GM23338 (cell line): ENCODE results near the gene TENM4. TPM values are rescaled to one million over a fixed set of nuclear protein-coding genes. Genes with fewer than 3 reads are reported as not detected.

Source experiments
- ATAC-seq: fragments of 200-7000 bp; cut with Tn5 transposase; 3 replicates; pipeline ENCODE4 v1.9.1; 2020
- DNase-seq: peaks from one replicate; pipeline ENCODE4 v3.0.0-alpha.2; 2015; ENCODE audit warnings: low spot score
- H2AFZ ChIP-seq: fragments of 200-600 bp; sonication (generic); 2 replicates; pipeline ENCODE4 v1.8.0; 2016; ENCODE audit warnings: antibody characterized with exemption, mild to moderate bottlenecking, moderate library complexity
- H3F3A ChIP-seq: fragments of 200-600 bp; sonication (generic); replicated peaks from 2 replicates; pipeline ENCODE4 v1.8.0; 2017; ENCODE audit warnings: antibody characterized with exemption, mixed run types, low read depth
- H3K27ac ChIP-seq: fragments of 200-600 bp; sonication (generic); 2 replicates; pipeline ENCODE4 v1.6.1; 2016; ENCODE audit warnings: low read depth
- H3K27me3 ChIP-seq: fragments of 200-600 bp; sonication (generic); 2 replicates; pipeline ENCODE4 v1.8.0; 2016; ENCODE audit warnings: mild to moderate bottlenecking, mixed run types, moderate library complexity; ENCODE audit not compliant: insufficient read depth
- H3K36me3 ChIP-seq: fragments of 200-600 bp; sonication (generic); 2 replicates; pipeline ENCODE4 v1.8.0; 2016; ENCODE audit warnings: mild to moderate bottlenecking; ENCODE audit not compliant: insufficient read depth
- H3K4me1 ChIP-seq: fragments of 200-600 bp; sonication (generic); 2 replicates; pipeline ENCODE4 v1.8.0; 2016; ENCODE audit warnings: mild to moderate bottlenecking, moderate library complexity; ENCODE audit not compliant: insufficient read depth
- H3K4me2 ChIP-seq: fragments of 200-600 bp; sonication (generic); 2 replicates; pipeline ENCODE4 v1.7.1; 2017; ENCODE audit warnings: mixed run types
- H3K4me3 ChIP-seq: fragments of 200-600 bp; sonication (generic); 2 replicates; pipeline ENCODE4 v1.6.1; 2016; ENCODE audit warnings: mixed run types
- H3K79me2 ChIP-seq: fragments of 200-600 bp; sonication (generic); replicated peaks from 2 replicates; pipeline ENCODE4 v1.8.0; 2017; ENCODE audit warnings: mild to moderate bottlenecking; ENCODE audit not compliant: insufficient read depth
- H3K9me2 ChIP-seq: fragments of 200-600 bp; sonication (generic); 2 replicates; pipeline ENCODE4 v1.8.0; 2017; ENCODE audit not compliant: insufficient read depth
- H4K20me1 ChIP-seq: fragments of 200-600 bp; sonication (generic); replicated peaks from 2 replicates; pipeline ENCODE4 v1.8.0; 2017; ENCODE audit warnings: mild to moderate bottlenecking; ENCODE audit not compliant: insufficient read depth
- H3K27ac Mint-ChIP-seq: 2 replicates; pipeline ENCODE4 v1.8.0; 2020; ENCODE audit warnings: inconsistent platforms, mild to moderate bottlenecking, moderate library complexity, mixed read lengths
- H3K27me3 Mint-ChIP-seq: 3 replicates; pipeline ENCODE4 v1.8.0; 2022; ENCODE audit warnings: low read depth, mild to moderate bottlenecking, moderate library complexity, mixed read lengths, inconsistent platforms; ENCODE audit not compliant: insufficient read depth, poor library complexity
- H3K36me3 Mint-ChIP-seq: 3 replicates; pipeline ENCODE4 v1.8.0; 2021; ENCODE audit warnings: low read depth, mild to moderate bottlenecking, inconsistent platforms, moderate library complexity, mixed read lengths
- H3K4me1 Mint-ChIP-seq: 3 replicates; pipeline ENCODE4 v1.8.0; 2020; ENCODE audit warnings: mild to moderate bottlenecking, inconsistent platforms, mixed read lengths
- H3K4me3 Mint-ChIP-seq: 3 replicates; pipeline ENCODE4 v1.8.0; 2021; ENCODE audit warnings: moderate library complexity, mild to moderate bottlenecking, inconsistent platforms, mixed read lengths
- H3K9me3 Mint-ChIP-seq: 3 replicates; pipeline ENCODE4 v1.8.0; 2020; ENCODE audit warnings: moderate library complexity, mild to moderate bottlenecking, inconsistent platforms, mixed read lengths
- CREB1 ChIP-seq: fragments of 250-450 bp; sonication (Bioruptor Pico); IDR thresholded peaks from 2 replicates; pipeline ENCODE4 v1.5.0; 2020; ENCODE audit warnings: low read depth, mild to moderate bottlenecking, moderate library complexity
- EZH2 ChIP-seq: fragments of 200-600 bp; sonication (generic); IDR thresholded peaks from one replicate; pipeline ENCODE4 v1.8.0; 2017; ENCODE audit warnings: antibody characterized with exemption, mild to moderate bottlenecking, low read depth; ENCODE audit not compliant: unreplicated experiment
- EZH2phosphoT487 ChIP-seq: fragments of 200-600 bp; sonication (generic); IDR thresholded peaks from one replicate; pipeline ENCODE4 v1.8.1; 2018; ENCODE audit warnings: antibody characterized with exemption; ENCODE audit not compliant: unreplicated experiment
- JUNB ChIP-seq: IDR thresholded peaks from one replicate; pipeline ENCODE4 v1.6.1; 2016; ENCODE audit warnings: antibody characterized with exemption; ENCODE audit not compliant: unreplicated experiment
- NANOG ChIP-seq: IDR thresholded peaks from 2 replicates; pipeline ENCODE4 v1.6.1; 2016; ENCODE audit warnings: antibody characterized with exemption, borderline replicate concordance
- POLR2AphosphoS5 ChIP-seq: IDR thresholded peaks from 2 replicates; pipeline ENCODE4 v1.6.1; 2016; ENCODE audit warnings: antibody characterized with exemption, low read depth
- STAT1 ChIP-seq: IDR thresholded peaks from one replicate; pipeline ENCODE4 v1.6.1; 2016; ENCODE audit warnings: antibody characterized with exemption; ENCODE audit not compliant: unreplicated experiment
- ZNF114 ChIP-seq: fragments of 250-450 bp; sonication (Bioruptor Pico); IDR thresholded peaks from 2 replicates; pipeline ENCODE4 v1.5.0; 2020; ENCODE audit warnings: mild to moderate bottlenecking, moderate library complexity
- ZNF331 ChIP-seq: fragments of 250-450 bp; sonication (Bioruptor Pico); IDR thresholded peaks from 2 replicates; pipeline ENCODE4 v1.5.0; 2020; ENCODE audit warnings: low read depth, mild to moderate bottlenecking, moderate library complexity
- polyA plus RNA-seq: library from polyadenylated mRNA; unstranded; fragments of >200 nt; fragmentation: Nextera tagmentation; extraction: Ambion mirVana; gene quantifications from 2 replicates; pipeline ENCODE4 v1.2.1, GENCODE V29; 2016
- total RNA-seq: library from RNA; depleted of rRNA; stranded (reverse); fragments of >200 nt; shearing (Covaris generic); gene quantifications from 2 replicates; pipeline ENCODE4 v1.2.3, GENCODE V29; 2014
- TF ChIP-seq, protein P1 (sequence below): IDR thresholded peaks from one replicate; pipeline ENCODE4 v1.6.1; 2018; ENCODE audit warnings: antibody characterized with exemption; ENCODE audit not compliant: unreplicated experiment
- TF ChIP-seq, protein P2 (sequence below): IDR thresholded peaks from 2 replicates; pipeline ENCODE4 v1.6.1; 2016; ENCODE audit warnings: antibody characterized with exemption
- TF ChIP-seq, protein P3 (sequence below): fragments of 250-450 bp; sonication (Bioruptor Pico); IDR thresholded peaks from 2 replicates; pipeline ENCODE4 v1.5.0; 2020; ENCODE audit warnings: mild to moderate bottlenecking, moderate library complexity
- TF ChIP-seq, protein P4 (sequence below), 2 experiments: fragments of 200-600 bp in 1 of 2; sonication (generic) in 1 of 2; conservative IDR thresholded peaks; 2 replicates each; pipeline versions ENCODE4 v1.5.1 to v1.6.1; 2016 to 2017; ENCODE audit warnings: antibody characterized with exemption in 2 of 2, low read depth in 2 of 2, mild to moderate bottlenecking in 2 of 2, moderate library complexity in 1 of 2

TENM4 gene
- total and polyA plus RNA-seq, 2 experiments from 2014 or later: 7.3 TPM

DNA sequence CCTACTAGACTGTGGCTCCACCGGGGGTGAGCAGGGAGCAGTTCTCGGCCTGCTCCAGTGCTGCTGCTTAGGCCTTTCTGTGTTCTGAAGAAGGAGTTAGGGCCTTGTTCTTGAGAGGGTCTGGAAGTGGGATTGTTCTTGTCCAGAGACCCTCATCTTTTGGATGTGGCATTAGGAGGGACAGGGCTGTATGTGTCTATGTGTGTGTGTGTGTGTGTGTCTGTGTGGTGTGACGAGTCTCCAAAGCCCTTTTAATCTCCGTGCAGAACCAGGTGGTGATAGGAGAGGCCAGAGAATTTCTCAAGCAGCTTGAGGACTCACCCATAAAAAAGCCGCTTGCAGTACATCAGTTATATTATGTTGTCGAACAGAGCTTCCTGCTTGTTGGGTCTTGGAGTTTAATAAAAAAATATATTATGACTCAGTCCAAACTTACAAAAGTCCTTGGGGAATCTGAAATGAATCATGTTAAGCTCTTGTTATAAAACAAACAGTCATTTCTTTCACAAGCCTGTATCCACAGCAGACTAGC lies 196.5 kb downstream of the TENM4 start:
- 0 out of 2 replicates have a peak, but pooled peaks cover 6% of the 10 kb centered on the region for H3K4me1 ChIP-seq
- no peak overlapping the region for H3K4me2 ChIP-seq
- ATAC-seq (no peak), DNase-seq (no peak)
- no peak overlapping the region for H3K4me3 ChIP-seq
- Mint-ChIP-seq H3K4me3 (no peak overlapping the region), H3K9me3 (no peaks in the 10 kb centered on the region), H3K27ac (no peak overlapping the region), H3K36me3 (no peaks in the 10 kb centered on the region), H3K27me3 (peaks cover 4% of the 10 kb centered on the region), H3K4me1 (peaks cover 23% of the 10 kb centered on the region)
- no peaks in the 10 kb centered on the region for H3K36me3 ChIP-seq
- no peaks in the 10 kb centered on the region; the same call in 1 of the 2 replicates for H4K20me1 ChIP-seq
- no peaks in the 10 kb centered on the region for H3K9me2 ChIP-seq
- TF ChIP-seq ZNF331 (CRISPR knock-in tag): no peak
- no peak for TF ChIP-seq JUNB
- no peak for TF ChIP-seq CREB1
- TF ChIP-seq, protein P1, sequence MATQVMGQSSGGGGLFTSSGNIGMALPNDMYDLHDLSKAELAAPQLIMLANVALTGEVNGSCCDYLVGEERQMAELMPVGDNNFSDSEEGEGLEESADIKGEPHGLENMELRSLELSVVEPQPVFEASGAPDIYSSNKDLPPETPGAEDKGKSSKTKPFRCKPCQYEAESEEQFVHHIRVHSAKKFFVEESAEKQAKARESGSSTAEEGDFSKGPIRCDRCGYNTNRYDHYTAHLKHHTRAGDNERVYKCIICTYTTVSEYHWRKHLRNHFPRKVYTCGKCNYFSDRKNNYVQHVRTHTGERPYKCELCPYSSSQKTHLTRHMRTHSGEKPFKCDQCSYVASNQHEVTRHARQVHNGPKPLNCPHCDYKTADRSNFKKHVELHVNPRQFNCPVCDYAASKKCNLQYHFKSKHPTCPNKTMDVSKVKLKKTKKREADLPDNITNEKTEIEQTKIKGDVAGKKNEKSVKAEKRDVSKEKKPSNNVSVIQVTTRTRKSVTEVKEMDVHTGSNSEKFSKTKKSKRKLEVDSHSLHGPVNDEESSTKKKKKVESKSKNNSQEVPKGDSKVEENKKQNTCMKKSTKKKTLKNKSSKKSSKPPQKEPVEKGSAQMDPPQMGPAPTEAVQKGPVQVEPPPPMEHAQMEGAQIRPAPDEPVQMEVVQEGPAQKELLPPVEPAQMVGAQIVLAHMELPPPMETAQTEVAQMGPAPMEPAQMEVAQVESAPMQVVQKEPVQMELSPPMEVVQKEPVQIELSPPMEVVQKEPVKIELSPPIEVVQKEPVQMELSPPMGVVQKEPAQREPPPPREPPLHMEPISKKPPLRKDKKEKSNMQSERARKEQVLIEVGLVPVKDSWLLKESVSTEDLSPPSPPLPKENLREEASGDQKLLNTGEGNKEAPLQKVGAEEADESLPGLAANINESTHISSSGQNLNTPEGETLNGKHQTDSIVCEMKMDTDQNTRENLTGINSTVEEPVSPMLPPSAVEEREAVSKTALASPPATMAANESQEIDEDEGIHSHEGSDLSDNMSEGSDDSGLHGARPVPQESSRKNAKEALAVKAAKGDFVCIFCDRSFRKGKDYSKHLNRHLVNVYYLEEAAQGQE: no peak
- no peak for TF ChIP-seq EZH2
- TF ChIP-seq POLR2AphosphoS5: no peak
- TF ChIP-seq ZNF114 (CRISPR knock-in tag): no peak
- TF ChIP-seq NANOG: no peak
- TF ChIP-seq, protein P2, sequence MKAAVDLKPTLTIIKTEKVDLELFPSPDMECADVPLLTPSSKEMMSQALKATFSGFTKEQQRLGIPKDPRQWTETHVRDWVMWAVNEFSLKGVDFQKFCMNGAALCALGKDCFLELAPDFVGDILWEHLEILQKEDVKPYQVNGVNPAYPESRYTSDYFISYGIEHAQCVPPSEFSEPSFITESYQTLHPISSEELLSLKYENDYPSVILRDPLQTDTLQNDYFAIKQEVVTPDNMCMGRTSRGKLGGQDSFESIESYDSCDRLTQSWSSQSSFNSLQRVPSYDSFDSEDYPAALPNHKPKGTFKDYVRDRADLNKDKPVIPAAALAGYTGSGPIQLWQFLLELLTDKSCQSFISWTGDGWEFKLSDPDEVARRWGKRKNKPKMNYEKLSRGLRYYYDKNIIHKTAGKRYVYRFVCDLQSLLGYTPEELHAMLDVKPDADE: no peak
- TF ChIP-seq, protein P3, sequence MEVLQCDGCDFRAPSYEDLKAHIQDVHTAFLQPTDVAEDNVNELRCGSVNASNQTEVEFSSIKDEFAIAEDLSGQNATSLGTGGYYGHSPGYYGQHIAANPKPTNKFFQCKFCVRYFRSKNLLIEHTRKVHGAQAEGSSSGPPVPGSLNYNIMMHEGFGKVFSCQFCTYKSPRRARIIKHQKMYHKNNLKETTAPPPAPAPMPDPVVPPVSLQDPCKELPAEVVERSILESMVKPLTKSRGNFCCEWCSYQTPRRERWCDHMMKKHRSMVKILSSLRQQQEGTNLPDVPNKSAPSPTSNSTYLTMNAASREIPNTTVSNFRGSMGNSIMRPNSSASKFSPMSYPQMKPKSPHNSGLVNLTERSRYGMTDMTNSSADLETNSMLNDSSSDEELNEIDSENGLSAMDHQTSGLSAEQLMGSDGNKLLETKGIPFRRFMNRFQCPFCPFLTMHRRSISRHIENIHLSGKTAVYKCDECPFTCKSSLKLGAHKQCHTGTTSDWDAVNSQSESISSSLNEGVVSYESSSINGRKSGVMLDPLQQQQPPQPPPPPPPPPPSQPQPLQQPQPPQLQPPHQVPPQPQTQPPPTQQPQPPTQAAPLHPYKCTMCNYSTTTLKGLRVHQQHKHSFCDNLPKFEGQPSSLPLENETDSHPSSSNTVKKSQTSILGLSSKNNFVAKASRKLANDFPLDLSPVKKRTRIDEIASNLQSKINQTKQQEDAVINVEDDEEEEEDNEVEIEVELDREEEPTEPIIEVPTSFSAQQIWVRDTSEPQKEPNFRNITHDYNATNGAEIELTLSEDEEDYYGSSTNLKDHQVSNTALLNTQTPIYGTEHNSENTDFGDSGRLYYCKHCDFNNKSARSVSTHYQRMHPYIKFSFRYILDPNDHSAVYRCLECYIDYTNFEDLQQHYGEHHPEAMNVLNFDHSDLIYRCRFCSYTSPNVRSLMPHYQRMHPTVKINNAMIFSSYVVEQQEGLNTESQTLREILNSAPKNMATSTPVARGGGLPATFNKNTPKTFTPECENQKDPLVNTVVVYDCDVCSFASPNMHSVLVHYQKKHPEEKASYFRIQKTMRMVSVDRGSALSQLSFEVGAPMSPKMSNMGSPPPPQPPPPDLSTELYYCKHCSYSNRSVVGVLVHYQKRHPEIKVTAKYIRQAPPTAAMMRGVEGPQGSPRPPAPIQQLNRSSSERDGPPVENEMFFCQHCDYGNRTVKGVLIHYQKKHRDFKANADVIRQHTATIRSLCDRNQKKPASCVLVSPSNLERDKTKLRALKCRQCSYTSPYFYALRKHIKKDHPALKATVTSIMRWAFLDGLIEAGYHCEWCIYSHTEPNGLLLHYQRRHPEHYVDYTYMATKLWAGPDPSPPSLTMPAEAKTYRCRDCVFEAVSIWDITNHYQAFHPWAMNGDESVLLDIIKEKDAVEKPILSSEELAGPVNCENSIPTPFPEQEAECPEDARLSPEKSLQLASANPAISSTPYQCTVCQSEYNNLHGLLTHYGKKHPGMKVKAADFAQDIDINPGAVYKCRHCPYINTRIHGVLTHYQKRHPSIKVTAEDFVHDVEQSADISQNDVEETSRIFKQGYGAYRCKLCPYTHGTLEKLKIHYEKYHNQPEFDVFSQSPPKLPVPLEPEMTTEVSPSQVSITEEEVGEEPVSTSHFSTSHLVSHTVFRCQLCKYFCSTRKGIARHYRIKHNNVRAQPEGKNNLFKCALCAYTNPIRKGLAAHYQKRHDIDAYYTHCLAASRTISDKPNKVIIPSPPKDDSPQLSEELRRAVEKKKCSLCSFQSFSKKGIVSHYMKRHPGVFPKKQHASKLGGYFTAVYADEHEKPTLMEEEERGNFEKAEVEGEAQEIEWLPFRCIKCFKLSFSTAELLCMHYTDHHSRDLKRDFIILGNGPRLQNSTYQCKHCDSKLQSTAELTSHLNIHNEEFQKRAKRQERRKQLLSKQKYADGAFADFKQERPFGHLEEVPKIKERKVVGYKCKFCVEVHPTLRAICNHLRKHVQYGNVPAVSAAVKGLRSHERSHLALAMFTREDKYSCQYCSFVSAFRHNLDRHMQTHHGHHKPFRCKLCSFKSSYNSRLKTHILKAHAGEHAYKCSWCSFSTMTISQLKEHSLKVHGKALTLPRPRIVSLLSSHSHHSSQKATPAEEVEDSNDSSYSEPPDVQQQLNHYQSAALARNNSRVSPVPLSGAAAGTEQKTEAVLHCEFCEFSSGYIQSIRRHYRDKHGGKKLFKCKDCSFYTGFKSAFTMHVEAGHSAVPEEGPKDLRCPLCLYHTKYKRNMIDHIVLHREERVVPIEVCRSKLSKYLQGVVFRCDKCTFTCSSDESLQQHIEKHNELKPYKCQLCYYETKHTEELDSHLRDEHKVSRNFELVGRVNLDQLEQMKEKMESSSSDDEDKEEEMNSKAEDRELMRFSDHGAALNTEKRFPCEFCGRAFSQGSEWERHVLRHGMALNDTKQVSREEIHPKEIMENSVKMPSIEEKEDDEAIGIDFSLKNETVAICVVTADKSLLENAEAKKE (CRISPR knock-in tag): no peak
- no peak for TF ChIP-seq STAT1
- TF ChIP-seq, protein P4, sequence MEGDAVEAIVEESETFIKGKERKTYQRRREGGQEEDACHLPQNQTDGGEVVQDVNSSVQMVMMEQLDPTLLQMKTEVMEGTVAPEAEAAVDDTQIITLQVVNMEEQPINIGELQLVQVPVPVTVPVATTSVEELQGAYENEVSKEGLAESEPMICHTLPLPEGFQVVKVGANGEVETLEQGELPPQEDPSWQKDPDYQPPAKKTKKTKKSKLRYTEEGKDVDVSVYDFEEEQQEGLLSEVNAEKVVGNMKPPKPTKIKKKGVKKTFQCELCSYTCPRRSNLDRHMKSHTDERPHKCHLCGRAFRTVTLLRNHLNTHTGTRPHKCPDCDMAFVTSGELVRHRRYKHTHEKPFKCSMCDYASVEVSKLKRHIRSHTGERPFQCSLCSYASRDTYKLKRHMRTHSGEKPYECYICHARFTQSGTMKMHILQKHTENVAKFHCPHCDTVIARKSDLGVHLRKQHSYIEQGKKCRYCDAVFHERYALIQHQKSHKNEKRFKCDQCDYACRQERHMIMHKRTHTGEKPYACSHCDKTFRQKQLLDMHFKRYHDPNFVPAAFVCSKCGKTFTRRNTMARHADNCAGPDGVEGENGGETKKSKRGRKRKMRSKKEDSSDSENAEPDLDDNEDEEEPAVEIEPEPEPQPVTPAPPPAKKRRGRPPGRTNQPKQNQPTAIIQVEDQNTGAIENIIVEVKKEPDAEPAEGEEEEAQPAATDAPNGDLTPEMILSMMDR (conservative IDR thresholded peaks at IDR 0.05; ENCODE audit: low read depth in 2 of 2): no peak
- no peak for TF ChIP-seq EZH2phosphoT487
- no peaks in the 10 kb centered on the region for H3K27me3 ChIP-seq
- no peaks in the 10 kb centered on the region for H3F3A ChIP-seq
- no peak overlapping the region for H2AFZ ChIP-seq
- H3K27ac ChIP-seq: no peak overlapping the region
- H3K79me2 ChIP-seq: no peaks in the 10 kb centered on the region
